NCI-H1436 (cell line): ENCODE results near the gene CPNE5.

Experiments
- DNase-seq: peaks from one replicate; lab custom pipeline; 2025; lab: John Stamatoyannopoulos, UW

The CPNE5 gene

GRCh38 chr6:36857325-36857724 lies 18.1 kb upstream of the CPNE5 start:
- DNase-seq: no peak

- DNase-seq: no peak
These were observed 17.0 kb upstream of the CPNE5 start for GRCh38 chr6:36856277-36856676.

- no peak for DNase-seq
These were observed 16.5 kb upstream of the CPNE5 start for GRCh38 chr6:36855750-36856149.

GRCh38 chr6:36853325-36853724 lies 14.1 kb upstream of the CPNE5 start:
- DNase-seq: no peak

GRCh38 chr6:36852481-36853147 lies 13.4 kb upstream of the CPNE5 start:
- DNase-seq: no peak

GRCh38 chr6:36851626-36852025 lies 12.4 kb upstream of the CPNE5 start:
- no peak for DNase-seq

GRCh38 chr6:36851149-36851614 lies 11.9 kb upstream of the CPNE5 start:
- peak; percentile 58 for DNase-seq

- no peak for DNase-seq
These were observed 10.8 kb upstream of the CPNE5 start for GRCh38 chr6:36850021-36850420.

GRCh38 chr6:36848658-36849441 lies 9.6 kb upstream of the CPNE5 start:
- DNase-seq: no peak

GRCh38 chr6:36847991-36848390 lies 8.7 kb upstream of the CPNE5 start:
- no peak for DNase-seq

GRCh38 chr6:36847152-36847551 lies 7.9 kb upstream of the CPNE5 start:
- no peak for DNase-seq

GRCh38 chr6:36845233-36845632 lies 6.0 kb upstream of the CPNE5 start:
- DNase-seq: no peak

GRCh38 chr6:36844232-36845170 lies 5.3 kb upstream of the CPNE5 start:
- DNase-seq: no peak

GRCh38 chr6:36843170-36843569 lies 3.9 kb upstream of the CPNE5 start:
- DNase-seq: no peak

GRCh38 chr6:36841756-36842155 lies 2.5 kb upstream of the CPNE5 start:
- DNase-seq: no peak

GRCh38 chr6:36840432-36841403 lies 1.5 kb upstream of the CPNE5 start:
- no peak for DNase-seq

GRCh38 chr6:36839749-36840431 lies 646 bp upstream of the CPNE5 start:
- peak; percentile 19 for DNase-seq

GRCh38 chr6:36837686-36838085 lies 1.6 kb downstream of the CPNE5 start:
- DNase-seq: no peak

GRCh38 chr6:36837022-36837339 lies 2.3 kb downstream of the CPNE5 start:
- no peak for DNase-seq

- DNase-seq: no peak
These were observed 2.9 kb downstream of the CPNE5 start for GRCh38 chr6:36836111-36837021.
